K562 (cell line): ENCODE data around the gene MMP21. TPM values are rescaled to one million over a fixed set of nuclear protein-coding genes. Genes with fewer than 3 reads are reported as not detected.

Experiments
- ATAC-seq: fragments of 200-7000 bp; cut with Tn5 transposase; 3 replicates; pipeline ENCODE4 v1.9.1; 2020; ENCODE audit warnings: moderate library complexity
- BruUV-seq: library from RNA; stranded (reverse); fragments of 400-500 nt; replicated peaks from 2 replicates; lab custom pipeline; 2021; lab: Mats Ljungman, UMichigan
- CTCF ChIA-PET: fragments of 300-600 bp; formaldehyde crosslinking; extraction: SDS; loops from one replicate; lab custom pipeline; 2021; ENCODE audit warnings: low intra/inter-chr PET ratio; lab: Yijun Ruan, JAX
- POLR2A ChIA-PET: fragments of 300-600, 350-650 bp; sonication (Branson Sonifier 250); formaldehyde crosslinking; extraction: SDS; loops from one replicate; lab custom pipeline; 2021; ENCODE audit warnings: antibody characterized with exemption, inconsistent platforms; lab: Yijun Ruan, JAX
- DNase-seq, 4 experiments: peaks; one replicate each; pipeline versions ENCODE4 v3.0.0 to v3.0.0-alpha.2; 2011 to 2018; ENCODE audit warnings: low spot score in 3 of 4, mixed read lengths in 3 of 4; ENCODE audit errors: extremely low read depth in 1 of 4
- FAIRE-seq: peaks from 2 replicates; lab custom pipeline; 2011; peaks lifted over from hg19 to GRCh38; lab: Jason Lieb, UNC
- H2AFZ ChIP-seq: 2 replicates; pipeline ENCODE4 v1.6.0; 2011; ENCODE audit warnings: low read depth, low read length, control low read depth, inconsistent platforms
- H3K27ac ChIP-seq: fragments of 200-600 bp; 3 replicates; pipeline ENCODE4 v1.8.0; 2011; ENCODE audit warnings: low read depth, mild to moderate bottlenecking, control low read depth, inconsistent platforms, low read length, moderate library complexity, mixed read lengths; ENCODE audit errors: extremely low read depth
- H3K27me3 ChIP-seq, 2 experiments: fragments of 300-600 bp in 1 of 2; 2 replicates in 1 of 2; 3 replicates in 1 of 2; pipeline versions ENCODE4 v1.6.0 to v1.8.0; 2011; ENCODE audit warnings: inconsistent platforms in 2 of 2, low read length in 2 of 2, mild to moderate bottlenecking in 1 of 2, mixed read lengths in 1 of 2, moderate library complexity in 1 of 2; ENCODE audit not compliant: control insufficient read depth in 2 of 2, insufficient read depth in 2 of 2
- H3K36me3 ChIP-seq: fragments of 300-600 bp; 3 replicates; pipeline ENCODE4 v1.8.0; 2011; ENCODE audit warnings: mild to moderate bottlenecking, low read length, inconsistent platforms; ENCODE audit not compliant: control insufficient read depth, insufficient read depth
- H3K4me1 ChIP-seq, 2 experiments: fragments of 200-600 bp in 1 of 2; replicated peaks in 1 of 2; 2 replicates in 1 of 2; 3 replicates in 1 of 2; pipeline versions ENCODE4 v1.5.1 to v1.8.0; 2011; ENCODE audit warnings: inconsistent platforms in 2 of 2, low read length in 2 of 2, mild to moderate bottlenecking in 1 of 2, mixed read lengths in 1 of 2, moderate library complexity in 1 of 2; ENCODE audit not compliant: control insufficient read depth in 2 of 2, insufficient read depth in 2 of 2
- H3K4me2 ChIP-seq: 2 replicates; pipeline ENCODE4 v1.6.1; 2011; ENCODE audit warnings: low read length, control low read depth, inconsistent platforms, mixed read lengths; ENCODE audit not compliant: insufficient read depth
- H3K4me3 ChIP-seq: fragments of 200-600 bp; sonication (generic), shearing (Covaris generic); 2 replicates; pipeline ENCODE4 v1.5.1; 2016; ENCODE audit warnings: control low read depth, inconsistent platforms
- H3K79me2 ChIP-seq: fragments of 200-600 bp; 3 replicates; pipeline ENCODE4 v1.8.0; 2011; ENCODE audit warnings: low read length, inconsistent platforms; ENCODE audit not compliant: control insufficient read depth, insufficient read depth
- H3K9ac ChIP-seq, 2 experiments: 2 replicates each; pipeline versions ENCODE4 v1.6.0 to v1.6.1; 2011; ENCODE audit warnings: low read depth in 2 of 2, low read length in 2 of 2, control low read depth in 1 of 2, inconsistent platforms in 1 of 2, mild to moderate bottlenecking in 1 of 2, mixed read lengths in 1 of 2; ENCODE audit not compliant: insufficient read depth in 1 of 2
- H3K9me1 ChIP-seq: one replicate; pipeline ENCODE4 v1.6.0; 2011; ENCODE audit warnings: inconsistent platforms, mild to moderate bottlenecking, low read length, moderate library complexity; ENCODE audit not compliant: control insufficient read depth, insufficient read depth
- H3K9me3 ChIP-seq: replicated peaks from 2 replicates; pipeline ENCODE4 v1.5.1; 2011; ENCODE audit warnings: low read depth, low read length, inconsistent platforms; ENCODE audit not compliant: control insufficient read depth, insufficient read depth
- H4K20me1 ChIP-seq: replicated peaks from 2 replicates; pipeline ENCODE4 v1.6.1; 2011; ENCODE audit warnings: low read length, inconsistent platforms, mixed read lengths; ENCODE audit not compliant: control insufficient read depth, insufficient read depth
- CHAMP1 ChIP-seq: fragments of 450-650 bp; IDR thresholded peaks from 2 replicates; pipeline ENCODE4 v1.6.1; 2016; ENCODE audit warnings: mild to moderate bottlenecking
- ETV6 ChIP-seq, 3 experiments: fragments of 150-350 bp in 1 of 3; sonication (generic) in 1 of 3; formaldehyde crosslinking in 1 of 3; IDR thresholded peaks; 2 replicates each; pipeline versions ENCODE4 v1.6.1 to v1.8.0; 2014 to 2022; ENCODE audit warnings: borderline replicate concordance in 2 of 3, low read depth in 2 of 3, antibody characterized with exemption in 1 of 3, low read length in 1 of 3, mild to moderate bottlenecking in 1 of 3, missing genetic modification reagents in 1 of 3
- NCOA2 ChIP-seq, 2 experiments: fragments of 450-650 bp; IDR thresholded peaks; 2 replicates each; pipeline ENCODE4 v1.6.1; 2018; ENCODE audit warnings: mild to moderate bottlenecking in 2 of 2, moderate library complexity in 1 of 2; ENCODE audit not compliant: partially characterized antibody in 2 of 2
- POLR3A ChIP-seq: IDR thresholded peaks from 2 replicates; pipeline ENCODE4 v1.6.1; 2011; ENCODE audit warnings: borderline replicate concordance, mild to moderate bottlenecking, moderate library complexity; ENCODE audit not compliant: insufficient read length, insufficient read depth; ENCODE audit errors: extremely low read depth
- PRDM10 ChIP-seq: fragments of 450-650 bp; IDR thresholded peaks from 2 replicates; pipeline ENCODE4 v1.6.1; 2018; ENCODE audit not compliant: partially characterized antibody
- SIX5 ChIP-seq, 2 experiments: IDR thresholded peaks; 2 replicates each; pipeline ENCODE4 v1.6.1; 2011; ENCODE audit warnings: low read length in 2 of 2, borderline replicate concordance in 1 of 2, low read depth in 1 of 2, mild to moderate bottlenecking in 1 of 2, moderate library complexity in 1 of 2; ENCODE audit not compliant: insufficient read depth in 1 of 2
- ZC3H11A ChIP-seq: IDR thresholded peaks from 2 replicates; pipeline ENCODE4 v1.6.1; 2012; ENCODE audit warnings: low read depth, low read length, improper control_type of control experiment
- ZFP30 ChIP-seq: fragments of 250-450 bp; sonication (Bioruptor Pico); IDR thresholded peaks from 2 replicates; pipeline ENCODE4 v1.8.0; 2022; ENCODE audit warnings: moderate library complexity, mild to moderate bottlenecking, inconsistent platforms, borderline replicate concordance
- WGBS: fragments of 100-300 bp; shearing (Covaris generic); methylation state at CpG from one replicate; pipeline ENCODE4 v1.1.6; 2016; ENCODE audit warnings: low coverage, mixed read lengths; ENCODE audit not compliant: insufficient coverage; ENCODE audit errors: missing lambda C conversion rate; 5-methylcytosine and 5-hydroxymethylcytosine counted together
- in situ Hi-C: fragments of 300-500 bp; cut with MboI; formaldehyde crosslinking; loops from 4 replicates; pipeline ENCODE4 v1.15.0; 2018; ENCODE audit warnings: inconsistent platforms, mixed read lengths
- intact Hi-C: fragments of 100-400 bp; cut with micrococcal nuclease; formaldehyde crosslinking; loops from 2 replicates; pipeline ENCODE4 v1.14.2; 2022
- polyA plus RNA-seq, 8 experiments: library from polyadenylated mRNA; depleted of rRNA in 4 of 8; stranded (reverse) in 5 of 8; unstranded in 3 of 8; fragments of >200 nt; fragmentation: Nextera tagmentation in 2 of 8; fragmentation: Illumina TruSeq in 1 of 8; extraction: Ambion mirVana in 2 of 8; extraction: Trizol in 1 of 8; gene quantifications; 2 replicates each; pipeline versions ENCODE4 v1.2.1 to v1.2.3, GENCODE V29; 2011 to 2014; ENCODE audit warnings: inconsistent platforms in 1 of 8, missing spikeins in 1 of 8
- total RNA-seq, 7 experiments: library from RNA; depleted of rRNA in 6 of 7; stranded (reverse); fragments of >200 nt in 6 of 7; fragmentation: Illumina TruSeq in 2 of 7; extraction: Trizol in 2 of 7; gene quantifications; 2 replicates each; pipeline versions ENCODE4 v1.2.1 to v1.2.3, GENCODE V29; 2011 to 2021; ENCODE audit warnings: low replicate concordance in 1 of 7
- TF ChIP-seq, protein P1 (sequence below): fragments of 250-450 bp; sonication (Bioruptor Pico); IDR thresholded peaks from 2 replicates; pipeline ENCODE4 v1.8.0; 2022; ENCODE audit warnings: inconsistent platforms, mild to moderate bottlenecking, moderate library complexity, borderline replicate concordance
- TF ChIP-seq, protein P2 (sequence below): fragments of 450-650 bp; IDR thresholded peaks from 2 replicates; pipeline ENCODE4 v1.6.1; 2016; ENCODE audit warnings: low read depth, mild to moderate bottlenecking, moderate library complexity

The MMP21 gene
- total and polyA plus RNA-seq, 9 of the 15 experiments (the other 6 are each of a cell fraction or from before 2014, with no cell fraction given): not detected

GRCh38 chr10:125802131-125802530 is 26.5 kb upstream of the MMP21 start (continued):
- TF ChIP-seq NCOA2 (IDR thresholded peaks at IDR 0.05; ENCODE audit: partially characterized antibody in 2 of 2): no peak
- TF ChIP-seq, protein P1, sequence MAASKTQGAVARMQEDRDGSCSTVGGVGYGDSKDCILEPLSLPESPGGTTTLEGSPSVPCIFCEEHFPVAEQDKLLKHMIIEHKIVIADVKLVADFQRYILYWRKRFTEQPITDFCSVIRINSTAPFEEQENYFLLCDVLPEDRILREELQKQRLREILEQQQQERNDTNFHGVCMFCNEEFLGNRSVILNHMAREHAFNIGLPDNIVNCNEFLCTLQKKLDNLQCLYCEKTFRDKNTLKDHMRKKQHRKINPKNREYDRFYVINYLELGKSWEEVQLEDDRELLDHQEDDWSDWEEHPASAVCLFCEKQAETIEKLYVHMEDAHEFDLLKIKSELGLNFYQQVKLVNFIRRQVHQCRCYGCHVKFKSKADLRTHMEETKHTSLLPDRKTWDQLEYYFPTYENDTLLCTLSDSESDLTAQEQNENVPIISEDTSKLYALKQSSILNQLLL (CRISPR knock-in tag): no peak
- TF ChIP-seq ETV6 (IDR thresholded peaks at IDR 0.05; ENCODE audit: borderline replicate concordance in 1 of 2, low read depth in 2 of 2, low read length in 1 of 2): no peak
- TF ChIP-seq ETV6 (CRISPR knock-in tag; IDR thresholded peaks at IDR 0.05; ENCODE audit: borderline replicate concordance): no peak
- TF ChIP-seq POLR3A: no peak
- no peak for TF ChIP-seq ZC3H11A
- TF ChIP-seq, all 486 proteins: peak for 0

DNA sequence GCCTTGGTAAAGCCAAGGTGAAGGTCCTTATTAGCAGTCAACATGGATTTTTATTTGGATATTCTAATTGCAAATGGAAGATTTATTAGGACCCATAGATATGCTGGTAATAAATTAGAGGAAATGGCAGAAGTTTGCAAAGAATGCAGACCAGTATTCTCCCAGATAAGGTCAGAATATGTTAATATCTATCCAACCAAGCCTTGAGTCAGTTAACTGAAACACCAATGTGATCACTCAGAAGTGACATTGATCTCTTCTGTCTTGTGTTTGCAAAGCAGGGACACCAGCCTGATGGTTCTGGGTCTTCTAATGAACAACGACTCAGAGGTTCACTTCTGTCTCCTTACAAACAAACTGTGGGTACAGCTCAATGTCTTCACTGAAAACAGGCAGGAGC is 26.0 kb upstream of the MMP21 start:
- intact Hi-C loops (no loop called here), in situ Hi-C loops (no loop called here)
- no peaks in the 10 kb centered on the region for H3K9me1 ChIP-seq
- H3K4me3 ChIP-seq: no peak overlapping the region
- no peak overlapping the region for H2AFZ ChIP-seq
- ChIA-PET POLR2A (interaction anchor here (0.5 to 2.5 kb wide), 3 partner anchors 13 to 507 kb away, joined by 3 to 9 read pairs (median 3); no protein-coding TSS in a partner anchor), CTCF (no interaction called here)
- no peak overlapping the region for H3K4me2 ChIP-seq
- no peak for ATAC-seq
- H4K20me1 ChIP-seq: no peaks in the 10 kb centered on the region; the same call in 1 of the 2 replicates
- no peak for FAIRE-seq
- 82% methylated on average over 1 of the region's 1 CpG for WGBS
- no peaks in the 10 kb centered on the region for H3K9me3 ChIP-seq
- no TSS peak for BruUV-seq
- no peak for DNase-seq
- H3K27ac ChIP-seq: no peak overlapping the region
- H3K79me2 ChIP-seq: no peaks in the 10 kb centered on the region
- H3K4me1 ChIP-seq: peaks cover 0 to 4% of the 10 kb centered on the region in 2 experiments; a peak in 2 of 5 replicates
- no peaks in the 10 kb centered on the region for H3K27me3 ChIP-seq
- H3K36me3 ChIP-seq: peaks cover 23% of the 10 kb centered on the region; the same call in 2 of the 3 replicates
- H3K9ac ChIP-seq: no peak overlapping the region
- TF ChIP-seq ZFP30 (no peak), SIX5 (IDR thresholded peaks at IDR 0.05; ENCODE audit: borderline replicate concordance in 1 of 2, insufficient read depth in 1 of 2, low read depth in 1 of 2, low read length in 2 of 2) (no peak), CHAMP1 (no peak), PRDM10 (no peak)
- TF ChIP-seq, protein P2, sequence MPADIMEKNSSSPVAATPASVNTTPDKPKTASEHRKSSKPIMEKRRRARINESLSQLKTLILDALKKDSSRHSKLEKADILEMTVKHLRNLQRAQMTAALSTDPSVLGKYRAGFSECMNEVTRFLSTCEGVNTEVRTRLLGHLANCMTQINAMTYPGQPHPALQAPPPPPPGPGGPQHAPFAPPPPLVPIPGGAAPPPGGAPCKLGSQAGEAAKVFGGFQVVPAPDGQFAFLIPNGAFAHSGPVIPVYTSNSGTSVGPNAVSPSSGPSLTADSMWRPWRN: no peak
